K562 (cell line): ENCODE measurements around the gene SRMS. TPM values are rescaled to one million over a fixed set of nuclear protein-coding genes. Genes with fewer than 3 reads are reported as not detected.
A peak's percentile ranks its signal among the peaks of the same experiment; 100 is the strongest.

Experiments used
- ATAC-seq: fragments of 200-7000 bp; cut with Tn5 transposase; 3 replicates; pipeline ENCODE4 v1.9.1; 2020; ENCODE audit warnings: moderate library complexity
- BruUV-seq: library from RNA; stranded (reverse); fragments of 400-500 nt; replicated peaks from 2 replicates; lab custom pipeline; 2021; lab: Mats Ljungman, UMichigan
- CTCF ChIA-PET: fragments of 300-600 bp; formaldehyde crosslinking; extraction: SDS; loops from one replicate; lab custom pipeline; 2021; ENCODE audit warnings: low intra/inter-chr PET ratio; lab: Yijun Ruan, JAX
- POLR2A ChIA-PET: fragments of 300-600, 350-650 bp; sonication (Branson Sonifier 250); formaldehyde crosslinking; extraction: SDS; loops from one replicate; lab custom pipeline; 2021; ENCODE audit warnings: antibody characterized with exemption, inconsistent platforms; lab: Yijun Ruan, JAX
- DNase-seq, 4 experiments: peaks; one replicate each; pipeline versions ENCODE4 v3.0.0 to v3.0.0-alpha.2; 2011 to 2018; ENCODE audit warnings: low spot score in 3 of 4, mixed read lengths in 3 of 4; ENCODE audit errors: extremely low read depth in 1 of 4
- FAIRE-seq: peaks from 2 replicates; lab custom pipeline; 2011; peaks lifted over from hg19 to GRCh38; lab: Jason Lieb, UNC
- H2AFZ ChIP-seq: 2 replicates; pipeline ENCODE4 v1.6.0; 2011; ENCODE audit warnings: low read depth, low read length, control low read depth, inconsistent platforms
- H3K27ac ChIP-seq: fragments of 200-600 bp; 3 replicates; pipeline ENCODE4 v1.8.0; 2011; ENCODE audit warnings: low read depth, mild to moderate bottlenecking, control low read depth, inconsistent platforms, low read length, moderate library complexity, mixed read lengths; ENCODE audit errors: extremely low read depth
- H3K27me3 ChIP-seq, 2 experiments: fragments of 300-600 bp in 1 of 2; 2 replicates in 1 of 2; 3 replicates in 1 of 2; pipeline versions ENCODE4 v1.6.0 to v1.8.0; 2011; ENCODE audit warnings: inconsistent platforms in 2 of 2, low read length in 2 of 2, mild to moderate bottlenecking in 1 of 2, mixed read lengths in 1 of 2, moderate library complexity in 1 of 2; ENCODE audit not compliant: control insufficient read depth in 2 of 2, insufficient read depth in 2 of 2
- H3K36me3 ChIP-seq: fragments of 300-600 bp; 3 replicates; pipeline ENCODE4 v1.8.0; 2011; ENCODE audit warnings: mild to moderate bottlenecking, low read length, inconsistent platforms; ENCODE audit not compliant: control insufficient read depth, insufficient read depth
- H3K4me1 ChIP-seq, 2 experiments: fragments of 200-600 bp in 1 of 2; replicated peaks in 1 of 2; 2 replicates in 1 of 2; 3 replicates in 1 of 2; pipeline versions ENCODE4 v1.5.1 to v1.8.0; 2011; ENCODE audit warnings: inconsistent platforms in 2 of 2, low read length in 2 of 2, mild to moderate bottlenecking in 1 of 2, mixed read lengths in 1 of 2, moderate library complexity in 1 of 2; ENCODE audit not compliant: control insufficient read depth in 2 of 2, insufficient read depth in 2 of 2
- H3K4me2 ChIP-seq: 2 replicates; pipeline ENCODE4 v1.6.1; 2011; ENCODE audit warnings: low read length, control low read depth, inconsistent platforms, mixed read lengths; ENCODE audit not compliant: insufficient read depth
- H3K4me3 ChIP-seq: fragments of 200-600 bp; sonication (generic), shearing (Covaris generic); 2 replicates; pipeline ENCODE4 v1.5.1; 2016; ENCODE audit warnings: control low read depth, inconsistent platforms
- H3K79me2 ChIP-seq: fragments of 200-600 bp; 3 replicates; pipeline ENCODE4 v1.8.0; 2011; ENCODE audit warnings: low read length, inconsistent platforms; ENCODE audit not compliant: control insufficient read depth, insufficient read depth
- H3K9ac ChIP-seq, 2 experiments: 2 replicates each; pipeline versions ENCODE4 v1.6.0 to v1.6.1; 2011; ENCODE audit warnings: low read depth in 2 of 2, low read length in 2 of 2, control low read depth in 1 of 2, inconsistent platforms in 1 of 2, mild to moderate bottlenecking in 1 of 2, mixed read lengths in 1 of 2; ENCODE audit not compliant: insufficient read depth in 1 of 2
- H3K9me1 ChIP-seq: one replicate; pipeline ENCODE4 v1.6.0; 2011; ENCODE audit warnings: inconsistent platforms, mild to moderate bottlenecking, low read length, moderate library complexity; ENCODE audit not compliant: control insufficient read depth, insufficient read depth
- H3K9me3 ChIP-seq: replicated peaks from 2 replicates; pipeline ENCODE4 v1.5.1; 2011; ENCODE audit warnings: low read depth, low read length, inconsistent platforms; ENCODE audit not compliant: control insufficient read depth, insufficient read depth
- H4K20me1 ChIP-seq: replicated peaks from 2 replicates; pipeline ENCODE4 v1.6.1; 2011; ENCODE audit warnings: low read length, inconsistent platforms, mixed read lengths; ENCODE audit not compliant: control insufficient read depth, insufficient read depth
- BHLHE40 ChIP-seq: IDR thresholded peaks from 2 replicates; pipeline ENCODE4 v1.6.1; 2011; ENCODE audit warnings: low read length, improper control_type of control experiment
- JUND ChIP-seq, 2 experiments: IDR thresholded peaks; 2 replicates in 1 of 2; 3 replicates in 1 of 2; pipeline ENCODE4 v1.6.1; 2011; ENCODE audit warnings: borderline replicate concordance in 2 of 2, low read depth in 2 of 2, low read length in 2 of 2, improper control_type of control experiment in 1 of 2, missing biosample characterization in 1 of 2, missing genetic modification characterization in 1 of 2, missing genetic modification reagents in 1 of 2
- NFE2 ChIP-seq: IDR thresholded peaks from 2 replicates; pipeline ENCODE4 v1.6.1; 2014; ENCODE audit warnings: antibody characterized with exemption, low read depth
- PCBP1 ChIP-seq: fragments of 200-400 bp; formaldehyde crosslinking; IDR thresholded peaks from 2 replicates; pipeline ENCODE4 v1.6.1; 2018; ENCODE audit warnings: mild to moderate bottlenecking, low read depth, low read length; ENCODE audit not compliant: poor library complexity, severe bottlenecking
- PHF21A ChIP-seq: fragments of 450-650 bp; IDR thresholded peaks from 2 replicates; pipeline ENCODE4 v1.6.1; 2017; ENCODE audit warnings: low read depth, borderline replicate concordance
- PHF8 ChIP-seq: fragments of 200-600 bp; sonication (generic); IDR thresholded peaks from 2 replicates; pipeline ENCODE4 v1.6.1; 2012; ENCODE audit warnings: mixed run types, mild to moderate bottlenecking, inconsistent platforms, low read length, moderate library complexity, borderline replicate concordance
- SAFB2 ChIP-seq: fragments of 200-400 bp; formaldehyde crosslinking; IDR thresholded peaks from 2 replicates; pipeline ENCODE4 v1.6.1; 2018; ENCODE audit warnings: borderline replicate concordance, low read length, low read depth, moderate library complexity; ENCODE audit not compliant: severe bottlenecking
- SMAD4 ChIP-seq: fragments of 250-450 bp; sonication (Bioruptor Pico); conservative IDR thresholded peaks from 2 replicates; pipeline ENCODE4 v1.8.0; 2021; ENCODE audit warnings: inconsistent platforms, mild to moderate bottlenecking, moderate library complexity
- SMARCC2 ChIP-seq: fragments of 450-650 bp; IDR thresholded peaks from 2 replicates; pipeline ENCODE4 v1.6.1; 2017; ENCODE audit warnings: antibody characterized with exemption, moderate library complexity, mild to moderate bottlenecking, low read depth
- SMC3 ChIP-seq: conservative IDR thresholded peaks from 2 replicates; pipeline ENCODE4 v1.6.1; 2011; ENCODE audit warnings: low read depth, low read length, improper control_type of control experiment; ENCODE audit not compliant: insufficient read depth
- TEAD2 ChIP-seq: fragments of 450-650 bp; IDR thresholded peaks from 2 replicates; pipeline ENCODE4 v1.6.1; 2016; ENCODE audit warnings: missing genetic modification characterization, control low read depth, missing compliant biosample characterization
- VEZF1 ChIP-seq: fragments of 200-800 bp; sonication (Bioruptor generic); IDR thresholded peaks from 2 replicates; pipeline ENCODE4 v1.6.1; 2017; ENCODE audit warnings: missing genetic modification characterization, missing compliant biosample characterization
- ZBTB33 ChIP-seq: sonication (generic); formaldehyde crosslinking; IDR thresholded peaks from 2 replicates; pipeline ENCODE4 v1.8.1; 2023; ENCODE audit warnings: mild to moderate bottlenecking, missing genetic modification reagents
- ZFP30 ChIP-seq: fragments of 250-450 bp; sonication (Bioruptor Pico); IDR thresholded peaks from 2 replicates; pipeline ENCODE4 v1.8.0; 2022; ENCODE audit warnings: moderate library complexity, mild to moderate bottlenecking, inconsistent platforms, borderline replicate concordance
- ZNF212 ChIP-seq: fragments of 450-650 bp; formaldehyde crosslinking; IDR thresholded peaks from 2 replicates; pipeline ENCODE4 v1.4.0; 2020; ENCODE audit warnings: mild to moderate bottlenecking
- WGBS: fragments of 100-300 bp; shearing (Covaris generic); methylation state at CpG from one replicate; pipeline ENCODE4 v1.1.6; 2016; ENCODE audit warnings: low coverage, mixed read lengths; ENCODE audit not compliant: insufficient coverage; ENCODE audit errors: missing lambda C conversion rate; 5-methylcytosine and 5-hydroxymethylcytosine counted together
- in situ Hi-C: fragments of 300-500 bp; cut with MboI; formaldehyde crosslinking; loops from 4 replicates; pipeline ENCODE4 v1.15.0; 2018; ENCODE audit warnings: inconsistent platforms, mixed read lengths
- intact Hi-C: fragments of 100-400 bp; cut with micrococcal nuclease; formaldehyde crosslinking; loops from 2 replicates; pipeline ENCODE4 v1.14.2; 2022
- polyA plus RNA-seq, 8 experiments: library from polyadenylated mRNA; depleted of rRNA in 4 of 8; stranded (reverse) in 5 of 8; unstranded in 3 of 8; fragments of >200 nt; fragmentation: Nextera tagmentation in 2 of 8; fragmentation: Illumina TruSeq in 1 of 8; extraction: Ambion mirVana in 2 of 8; extraction: Trizol in 1 of 8; gene quantifications; 2 replicates each; pipeline versions ENCODE4 v1.2.1 to v1.2.3, GENCODE V29; 2011 to 2014; ENCODE audit warnings: inconsistent platforms in 1 of 8, missing spikeins in 1 of 8
- total RNA-seq, 7 experiments: library from RNA; depleted of rRNA in 6 of 7; stranded (reverse); fragments of >200 nt in 6 of 7; fragmentation: Illumina TruSeq in 2 of 7; extraction: Trizol in 2 of 7; gene quantifications; 2 replicates each; pipeline versions ENCODE4 v1.2.1 to v1.2.3, GENCODE V29; 2011 to 2021; ENCODE audit warnings: low replicate concordance in 1 of 7
- TF ChIP-seq, protein P1 (sequence below), 3 experiments: fragments of 200-800 bp in 1 of 3; sonication (Bioruptor generic) in 1 of 3; sonication (generic) in 1 of 3; formaldehyde crosslinking in 1 of 3; IDR thresholded peaks; 2 replicates each; pipeline versions ENCODE4 v1.6.1 to v1.8.0; 2016 to 2022; ENCODE audit warnings: mild to moderate bottlenecking in 2 of 3, missing compliant biosample characterization in 2 of 3, missing genetic modification characterization in 2 of 3, missing genetic modification reagents in 1 of 3

Gene SRMS
- total and polyA plus RNA-seq, 9 of the 15 experiments (the other 6 are each of a cell fraction or from before 2014, with no cell fraction given) = 0.07 TPM; not detected in 8

DNA sequence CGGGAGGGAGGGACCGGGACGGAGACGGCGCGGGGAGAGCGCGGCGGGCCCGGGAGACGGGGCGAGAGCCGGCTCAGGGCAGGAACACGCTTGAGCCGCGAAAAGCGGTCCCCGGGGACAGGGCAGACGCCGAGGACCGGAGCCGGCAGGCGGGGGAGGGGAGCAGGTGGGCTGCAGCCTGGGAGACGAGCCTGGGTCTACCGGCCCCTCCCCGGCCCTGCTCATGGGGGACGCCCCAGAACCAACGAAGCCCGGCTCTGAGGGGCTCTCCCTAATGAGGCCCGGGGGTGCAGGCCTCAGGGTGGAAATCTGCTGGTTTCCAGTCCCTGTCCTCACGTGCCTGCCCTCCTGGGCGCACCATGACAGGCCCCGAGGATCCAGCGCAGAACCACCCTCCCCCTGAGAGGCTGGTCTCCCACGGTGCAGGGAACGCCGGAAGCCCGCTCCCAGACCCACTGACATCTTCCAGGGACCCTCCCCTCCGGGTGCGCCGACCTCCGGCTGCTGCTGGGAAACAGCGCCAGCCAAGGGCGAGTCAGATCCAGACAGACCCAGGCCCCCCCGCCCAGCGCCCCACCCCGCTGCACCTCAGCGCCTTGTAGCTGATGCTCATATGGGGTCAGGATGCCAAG lies 48.1 kb downstream of the SRMS start:
- DNase-seq (no peak), ATAC-seq (peak; percentile 11), FAIRE-seq (no peak)
- POLR2A ChIA-PET = no interaction called here
- Histone ChIP-seq H4K20me1 (peaks cover 9% of the 10 kb centered on the region; the same call in 1 of the 2 replicates), H3K27ac (no peak overlapping the region), H3K4me1 (peaks cover 0 to 83% of the 10 kb centered on the region in 2 experiments; a peak in 3 of 5 replicates), H2AFZ (peak overlapping the region; percentile 69), H3K9ac (peak overlapping the region in 1 of 2 experiments; percentile 88; a peak in 2 of 4 replicates), H3K4me3 (no peak overlapping the region), H3K79me2 (no peaks in the 10 kb centered on the region), H3K4me2 (peak overlapping the region; percentile 31; the same call in 1 of the 2 replicates), H3K27me3 (peaks cover 0 to 3% of the 10 kb centered on the region in 2 experiments; a peak in 1 of 5 replicates), H3K9me3 (no peaks in the 10 kb centered on the region), H3K36me3 (no peaks in the 10 kb centered on the region), H3K9me1 (no peaks in the 10 kb centered on the region)
- in situ Hi-C loops = no loop called here
- WGBS = 43% methylated on average over 15 of the region's 48 CpGs
- BruUV-seq = no TSS peak
- CTCF ChIA-PET = no interaction called here
- intact Hi-C loops = no loop called here
- TF ChIP-seq ZNF212 (CRISPR knock-in tag) = no peak
- no peak for TF ChIP-seq SMARCC2
- TF ChIP-seq BHLHE40 = peak; percentile 69
- TF ChIP-seq ZFP30 (CRISPR knock-in tag) = no peak
- 0 out of 2 replicates have a peak, but pooled peaks have one; percentile 34 for TF ChIP-seq VEZF1
- peak; percentile 75 for TF ChIP-seq ZBTB33 (CRISPR knock-in tag)
- TF ChIP-seq, protein P1, sequence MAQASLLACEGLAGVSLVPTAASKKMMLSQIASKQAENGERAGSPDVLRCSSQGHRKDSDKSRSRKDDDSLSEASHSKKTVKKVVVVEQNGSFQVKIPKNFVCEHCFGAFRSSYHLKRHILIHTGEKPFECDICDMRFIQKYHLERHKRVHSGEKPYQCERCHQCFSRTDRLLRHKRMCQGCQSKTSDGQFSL (CRISPR knock-in tag; IDR thresholded peaks at IDR 0.05) = peak; percentile 62; the same call in 1 of the 2 replicates
- TF ChIP-seq, protein P1 (tag; IDR thresholded peaks at IDR 0.05) = no peak
- TF ChIP-seq JUND (IDR thresholded peaks at IDR 0.05; ENCODE audit: borderline replicate concordance, low read depth, low read length) = no peak
- no peak for TF ChIP-seq JUND (tag; IDR thresholded peaks at IDR 0.05; ENCODE audit: borderline replicate concordance, low read depth, low read length)
- no peak for TF ChIP-seq SMC3
- 0 out of 2 replicates have a peak, but pooled peaks have one; percentile 1 for TF ChIP-seq SMAD4 (CRISPR knock-in tag)
- TF ChIP-seq PCBP1 = peak; percentile 69
- no peak for TF ChIP-seq SAFB2
- TF ChIP-seq PHF21A = no peak
- no peak for TF ChIP-seq NFE2
- no peak for TF ChIP-seq TEAD2 (tag)
- TF ChIP-seq PHF8 = peak; percentile 19; the same call in 1 of the 2 replicates
